Mucosa of stomach (tissue), 1 donor: ENCODE measurements around the gene FBXL15.

ENCODE experiments used
- H3K27me3 ChIP-seq: one replicate; pipeline ENCODE4 v1.7.0; 2013; ENCODE audit warnings: mild to moderate bottlenecking, low read length; ENCODE audit not compliant: control insufficient read depth, insufficient read depth
- H3K36me3 ChIP-seq: one replicate; pipeline ENCODE4 v1.7.0; 2013; ENCODE audit warnings: low read length; ENCODE audit not compliant: control insufficient read depth, insufficient read depth
- H3K4me1 ChIP-seq: one replicate; pipeline ENCODE4 v1.7.0; 2013; ENCODE audit warnings: mild to moderate bottlenecking, low read length; ENCODE audit not compliant: control insufficient read depth, insufficient read depth
- H3K4me3 ChIP-seq: one replicate; pipeline ENCODE4 v1.7.0; 2013; ENCODE audit warnings: low read length
- H3K9ac ChIP-seq: one replicate; pipeline ENCODE4 v1.7.0; 2013; ENCODE audit warnings: mild to moderate bottlenecking, low read length, moderate library complexity
- H3K9me3 ChIP-seq: one replicate; pipeline ENCODE4 v1.7.0; 2013; ENCODE audit warnings: mild to moderate bottlenecking, low read length, moderate library complexity; ENCODE audit not compliant: control insufficient read depth
- donor health status: Pancreatic carcinoma.

FBXL15 gene

GRCh38 chr10:102429468-102429867 is 8.8 kb downstream of the FBXL15 start:
- no peak overlapping the region for H3K4me3 ChIP-seq
- H3K27me3 ChIP-seq, result peaks cover 6% of the 10 kb centered on the region
- no peak overlapping the region for H3K9ac ChIP-seq
- no peaks in the 10 kb centered on the region for H3K9me3 ChIP-seq
- no peaks in the 10 kb centered on the region for H3K36me3 ChIP-seq
- peaks cover 6% of the 10 kb centered on the region for H3K4me1 ChIP-seq

- H3K4me1 ChIP-seq, result peaks cover 9% of the 10 kb centered on the region
- H3K27me3 ChIP-seq, result peaks cover 14% of the 10 kb centered on the region
- H3K4me3 ChIP-seq, result peak overlapping the region; percentile 39
- H3K9me3 ChIP-seq, result no peaks in the 10 kb centered on the region
- H3K9ac ChIP-seq, result peak overlapping the region; percentile 86
- H3K36me3 ChIP-seq, result no peaks in the 10 kb centered on the region
These were observed 11.0 kb downstream of the FBXL15 start for GRCh38 chr10:102431452-102432124.

DNA sequence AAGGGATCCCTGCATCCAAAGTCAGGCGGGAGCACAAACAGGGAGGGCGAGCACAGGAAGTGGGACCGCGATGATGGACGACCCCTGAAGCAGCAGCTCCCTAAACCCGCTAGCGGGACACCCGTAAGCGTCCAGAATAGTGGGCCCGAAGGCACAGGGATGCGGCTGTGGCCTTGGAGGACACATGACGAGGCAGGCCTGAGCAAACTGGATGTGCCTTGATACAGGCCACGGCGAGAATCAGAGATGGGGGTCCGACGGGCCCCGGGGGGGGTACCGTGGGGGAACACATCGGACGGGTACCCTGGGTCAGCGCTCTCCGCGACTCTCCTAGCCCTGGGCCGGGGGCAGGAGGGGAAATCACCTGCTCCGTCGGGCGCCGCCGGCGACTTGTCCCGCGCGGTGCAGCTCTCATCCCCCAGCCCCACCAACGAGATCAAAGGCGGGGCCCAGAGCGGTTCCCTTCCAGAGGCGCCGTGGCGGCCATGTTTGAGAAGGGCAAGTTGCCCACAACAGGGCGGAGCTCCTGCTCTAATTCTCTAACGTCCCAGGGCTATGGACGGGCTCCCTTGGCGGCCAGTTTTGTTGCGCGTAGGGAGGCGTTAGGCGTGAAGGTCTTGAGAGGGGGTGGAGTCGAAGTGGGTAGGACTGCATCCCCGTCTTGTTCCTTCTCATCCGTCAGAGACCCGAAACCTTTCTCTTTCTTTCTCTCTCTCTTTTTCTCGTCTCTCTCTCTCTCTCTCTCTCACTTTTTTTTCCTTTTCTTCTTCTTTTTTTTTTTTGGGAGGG is 11.7 kb downstream of the FBXL15 start, which contains the start of gene CUEDC2:
Gene CUEDC2 (minus strand): TSS at position 413 of the 789 bp plus-strand sequence. CDS start 7,386 bp downstream, outside the sequence.
- Histone ChIP-seq H3K36me3 (no peaks in the 10 kb centered on the region), H3K9me3 (no peaks in the 10 kb centered on the region), H3K9ac (peak within 1 kb of the TSS; percentile 86), H3K4me3 (peak within 1 kb of the TSS; percentile 39), H3K4me1 (peaks cover 9% of the 10 kb centered on the region), H3K27me3 (peaks cover 14% of the 10 kb centered on the region)

GRCh38 chr10:102433619-102434046 is 13.0 kb downstream of the FBXL15 start:
- peaks cover 14% of the 10 kb centered on the region for H3K27me3 ChIP-seq
- H3K9me3 ChIP-seq, result no peaks in the 10 kb centered on the region
- H3K4me3 ChIP-seq, result no peak overlapping the region
- no peaks in the 10 kb centered on the region for H3K36me3 ChIP-seq
- no peak overlapping the region for H3K9ac ChIP-seq
- peaks cover 9% of the 10 kb centered on the region for H3K4me1 ChIP-seq

GRCh38 chr10:102434394-102435132 is 13.9 kb downstream of the FBXL15 start:
- H3K4me1 ChIP-seq, result peaks cover 9% of the 10 kb centered on the region
- H3K9me3 ChIP-seq, result no peaks in the 10 kb centered on the region
- no peak overlapping the region for H3K4me3 ChIP-seq
- H3K36me3 ChIP-seq, result no peaks in the 10 kb centered on the region
- no peak overlapping the region for H3K9ac ChIP-seq
- H3K27me3 ChIP-seq, result peaks cover 14% of the 10 kb centered on the region

DNA sequence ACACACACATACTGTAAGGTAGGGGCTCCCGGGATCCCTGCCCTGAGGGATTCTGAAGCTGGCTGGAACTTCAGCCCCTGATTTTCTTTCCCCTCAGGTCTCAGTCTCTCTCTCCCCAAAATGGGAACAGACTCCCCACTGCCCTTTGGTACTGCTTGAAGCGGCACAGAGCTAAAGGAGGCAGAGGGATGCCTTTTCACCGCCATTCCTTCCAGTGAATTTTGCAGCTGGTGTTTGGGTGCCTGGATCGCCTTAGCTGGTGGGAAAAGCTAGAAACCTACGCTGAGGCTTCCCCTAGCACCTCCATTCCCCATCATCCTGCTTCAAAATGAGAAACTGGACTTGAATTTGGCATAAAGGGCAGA is 14.5 kb downstream of the FBXL15 start:
- Histone ChIP-seq H3K9me3 (no peaks in the 10 kb centered on the region), H3K27me3 (peaks cover 14% of the 10 kb centered on the region), H3K4me3 (no peak overlapping the region), H3K9ac (no peak overlapping the region), H3K4me1 (peaks cover 9% of the 10 kb centered on the region), H3K36me3 (no peaks in the 10 kb centered on the region)

GRCh38 chr10:102435529-102436233 is 15.0 kb downstream of the FBXL15 start:
- Histone ChIP-seq H3K4me3 (no peak overlapping the region), H3K9me3 (no peaks in the 10 kb centered on the region), H3K27me3 (peaks cover 14% of the 10 kb centered on the region), H3K9ac (no peak overlapping the region), H3K4me1 (peaks cover 9% of the 10 kb centered on the region), H3K36me3 (no peaks in the 10 kb centered on the region)

- no peak overlapping the region for H3K9ac ChIP-seq
- no peak overlapping the region for H3K4me3 ChIP-seq
- peaks cover 14% of the 10 kb centered on the region for H3K27me3 ChIP-seq
- peaks cover 9% of the 10 kb centered on the region for H3K4me1 ChIP-seq
- H3K9me3 ChIP-seq, result no peaks in the 10 kb centered on the region
- H3K36me3 ChIP-seq, result no peaks in the 10 kb centered on the region
These were observed 15.7 kb downstream of the FBXL15 start for GRCh38 chr10:102436312-102436711.

DNA sequence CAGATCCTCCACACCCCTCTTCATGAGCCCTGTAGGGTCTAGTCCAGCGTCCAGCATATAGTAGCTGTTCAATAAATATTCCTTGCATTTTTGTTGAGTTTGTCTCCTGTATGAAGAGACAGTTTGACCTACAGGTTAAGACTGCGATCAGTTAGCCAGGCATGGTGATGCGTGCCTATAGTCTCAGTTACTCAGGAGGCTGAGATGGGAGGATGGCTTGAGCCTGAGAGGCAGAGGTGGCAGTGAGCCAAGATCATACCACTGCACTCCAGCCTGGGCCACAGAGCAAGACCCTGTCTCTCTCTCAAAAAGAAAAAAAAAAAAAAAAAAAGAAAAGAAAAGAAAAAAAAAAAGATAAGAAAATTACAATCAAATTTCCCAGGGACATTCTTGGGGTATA is 16.9 kb downstream of the FBXL15 start:
- H3K9ac ChIP-seq, result no peak overlapping the region
- peaks cover 3% of the 10 kb centered on the region for H3K4me1 ChIP-seq
- H3K27me3 ChIP-seq, result peaks cover 14% of the 10 kb centered on the region
- no peaks in the 10 kb centered on the region for H3K9me3 ChIP-seq
- H3K36me3 ChIP-seq, result no peaks in the 10 kb centered on the region
- H3K4me3 ChIP-seq, result no peak overlapping the region

DNA sequence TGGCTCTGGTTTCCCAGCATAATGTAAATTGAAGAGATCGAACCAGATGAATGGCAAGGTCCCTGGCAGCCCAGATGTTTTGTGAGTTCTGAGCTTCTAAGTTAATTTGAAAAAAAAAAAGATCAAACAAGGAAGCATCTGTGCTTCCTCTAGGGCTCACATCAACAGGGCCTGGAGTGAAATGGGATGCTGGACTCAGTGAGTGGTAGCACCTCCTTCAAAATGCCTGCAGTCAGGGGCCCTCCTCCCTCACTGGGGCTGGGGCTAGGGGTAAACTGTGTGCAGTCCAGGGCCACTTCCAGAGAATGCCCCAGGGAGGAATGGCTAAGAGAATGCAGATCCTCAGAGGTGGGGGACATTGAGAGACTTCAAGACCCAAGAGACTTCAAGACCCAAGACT is 17.7 kb downstream of the FBXL15 start:
- Histone ChIP-seq H3K36me3 (no peaks in the 10 kb centered on the region), H3K9ac (no peak overlapping the region), H3K27me3 (peaks cover 13% of the 10 kb centered on the region), H3K9me3 (no peaks in the 10 kb centered on the region), H3K4me3 (no peak overlapping the region), H3K4me1 (peaks cover 3% of the 10 kb centered on the region)

GRCh38 chr10:102444851-102445250 is 24.2 kb downstream of the FBXL15 start:
- Histone ChIP-seq H3K4me3 (no peak overlapping the region), H3K36me3 (no peaks in the 10 kb centered on the region), H3K4me1 (no peaks in the 10 kb centered on the region), H3K9ac (no peak overlapping the region), H3K27me3 (no peaks in the 10 kb centered on the region), H3K9me3 (no peaks in the 10 kb centered on the region)
